Kidney capillary endothelial cell (primary cell): Measurements from ENCODE around the gene HOMER2.

ENCODE experiments used
- DNase-seq: peaks from one replicate; pipeline ENCODE4 v3.0.0-alpha.2; 2018; ENCODE audit warnings: low spot score

The HOMER2 gene

DNA sequence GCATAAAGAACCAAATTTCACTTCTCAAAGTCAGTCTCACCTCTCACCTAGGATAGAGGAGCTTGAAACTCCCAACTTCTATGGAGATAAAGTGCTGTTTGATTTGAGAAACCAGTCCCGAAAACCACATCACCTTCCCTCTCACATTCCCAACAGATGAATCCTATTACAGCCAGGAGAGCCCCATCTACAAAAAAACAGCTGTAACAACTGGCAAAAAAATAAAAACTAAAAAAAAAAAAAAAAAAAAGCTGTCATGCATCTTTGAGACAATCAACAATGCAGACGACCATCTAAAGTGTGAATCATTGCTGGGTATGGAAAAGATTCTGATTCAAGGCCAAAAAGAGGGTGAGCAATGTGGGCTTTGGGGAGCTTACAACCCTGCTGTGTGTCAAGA, 23.8 kb downstream of the HOMER2 start:
- no peak for DNase-seq

- DNase-seq: no peak
These were observed 28.8 kb downstream of the HOMER2 start for GRCh38 chr15:82923744-82924143.

DNA sequence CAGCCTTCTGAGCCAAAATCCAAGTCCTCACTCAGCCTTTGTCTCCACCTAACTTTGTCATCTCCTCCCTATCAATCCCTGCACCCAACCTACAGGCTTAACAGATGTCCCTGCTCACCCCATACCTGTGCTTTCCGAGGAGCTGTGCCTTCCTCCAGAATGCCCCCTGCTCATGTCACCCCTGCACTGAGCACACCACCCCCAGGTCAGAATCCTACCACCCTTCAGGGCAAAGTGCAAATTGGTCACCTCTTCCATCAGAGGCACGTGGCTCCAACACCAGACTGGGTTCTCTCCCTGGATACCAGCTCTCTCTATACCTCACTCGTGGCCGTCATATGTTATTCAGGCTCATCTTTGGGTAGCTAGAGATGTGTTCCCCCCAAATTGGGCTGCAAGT, 29.8 kb downstream of the HOMER2 start:
- DNase-seq: no peak

GRCh38 chr15:82921939-82922338, 30.6 kb downstream of the HOMER2 start:
- DNase-seq: no peak

DNA sequence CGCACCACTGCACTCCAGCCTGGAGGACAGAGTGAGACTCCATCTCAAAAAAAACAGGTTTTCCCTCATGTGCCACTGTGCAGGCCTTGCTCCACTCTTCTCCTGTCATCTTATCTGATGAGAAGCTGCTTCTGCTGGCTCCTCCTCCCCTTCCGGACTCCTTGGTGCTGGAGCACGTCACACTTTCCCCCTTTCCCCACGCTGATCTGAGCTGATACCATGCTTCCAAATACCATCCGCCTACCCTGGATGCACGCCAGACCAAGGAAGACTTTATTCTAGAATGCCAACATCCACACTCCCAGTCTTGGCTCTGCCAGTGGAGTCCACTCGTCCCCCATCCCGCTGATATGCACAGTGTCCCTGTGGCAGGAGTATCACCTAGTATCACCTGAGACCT, 31.3 kb downstream of the HOMER2 start:
- DNase-seq: no peak

DNA sequence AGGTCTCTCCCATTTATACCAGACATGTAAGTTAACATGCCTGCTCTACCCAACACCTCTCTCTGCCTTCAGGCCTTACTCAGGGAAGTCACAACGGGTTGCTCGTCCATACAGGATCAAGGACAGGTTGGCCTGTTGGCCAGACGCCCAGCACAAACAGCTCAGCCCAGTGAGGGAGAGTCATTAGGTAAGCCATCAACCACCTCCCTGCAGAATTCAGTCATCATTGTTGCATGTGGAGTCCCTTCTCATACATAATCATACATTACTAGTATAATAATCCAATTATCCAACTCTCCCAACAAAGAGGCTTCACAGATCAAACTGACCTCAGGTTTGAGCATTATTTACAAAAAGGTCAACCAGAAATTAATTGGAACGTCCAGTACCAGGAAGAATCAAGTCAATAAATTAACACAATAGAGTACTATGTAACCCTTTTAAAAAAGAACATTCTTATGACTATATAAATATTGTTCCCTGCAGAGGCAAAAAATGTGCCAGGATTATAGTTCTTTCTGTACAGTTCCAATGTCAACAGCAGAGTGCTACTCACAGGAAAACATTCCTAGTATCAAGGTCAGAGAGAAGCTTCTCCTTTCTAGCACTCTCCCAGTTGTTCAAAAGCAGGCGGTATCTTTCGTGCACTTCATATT, 33.2 kb downstream of the HOMER2 start:
- DNase-seq: no peak

DNA sequence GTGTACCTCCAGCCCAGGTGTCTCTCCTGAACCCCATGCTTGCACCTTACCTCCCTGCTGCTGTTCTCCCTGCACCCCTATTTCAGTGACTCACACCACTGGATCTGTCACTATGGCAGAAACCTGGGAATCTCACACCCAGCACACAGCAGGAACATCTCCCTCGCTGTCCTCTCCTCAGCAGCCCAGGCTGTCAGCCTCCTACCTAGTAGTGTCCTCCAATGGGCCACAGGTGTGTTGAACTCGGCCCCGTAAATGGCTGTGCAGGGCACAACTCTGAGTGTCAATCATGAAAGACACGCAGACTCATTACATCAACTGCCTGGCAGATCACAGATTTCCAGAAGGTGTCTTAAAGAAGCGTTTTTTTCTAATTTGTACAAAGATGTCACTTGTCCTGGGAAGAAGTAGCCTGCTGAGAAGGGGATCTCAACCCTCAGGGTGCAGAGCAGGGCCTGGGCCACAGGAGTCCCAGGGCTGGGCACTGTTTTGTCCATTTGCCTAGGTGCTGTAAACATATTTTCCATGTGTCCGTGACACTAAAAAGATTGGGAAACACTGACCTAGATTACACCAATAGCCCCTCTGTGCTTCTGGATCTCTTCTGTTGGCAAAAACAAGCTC, 33.8 kb downstream of the HOMER2 start:
- DNase-seq: no peak

GRCh38 chr15:82918162-82918561, 34.4 kb downstream of the HOMER2 start:
- no peak for DNase-seq

- no peak for DNase-seq
These were observed 35.3 kb downstream of the HOMER2 start for GRCh38 chr15:82917249-82917648.

- DNase-seq: no peak
These were observed 36.2 kb downstream of the HOMER2 start for GRCh38 chr15:82916161-82916952.

DNA sequence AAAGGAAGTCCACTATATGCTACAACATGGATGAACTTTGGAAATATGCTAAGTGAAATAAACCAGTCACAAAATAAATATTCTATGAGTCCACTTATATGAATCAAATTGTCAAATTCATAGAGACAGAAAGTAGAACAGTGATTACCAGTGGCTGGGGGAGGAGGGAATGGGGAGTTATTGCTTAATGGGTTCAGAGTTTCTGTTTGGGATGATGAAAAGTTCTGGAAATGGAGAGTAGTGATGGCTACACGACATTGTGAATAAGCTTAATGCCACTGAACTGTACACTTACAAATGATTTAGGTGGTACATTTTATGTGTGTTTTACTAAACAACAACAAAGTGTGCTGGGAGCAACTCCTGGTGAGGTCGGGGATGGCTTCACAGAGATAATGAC, 38.1 kb downstream of the HOMER2 start:
- no peak for DNase-seq

- DNase-seq: no peak
These were observed 41.1 kb downstream of the HOMER2 start for GRCh38 chr15:82911458-82911857.

- no peak for DNase-seq
These were observed 41.8 kb downstream of the HOMER2 start for GRCh38 chr15:82910721-82911120.

- DNase-seq: no peak
These were observed 43.3 kb downstream of the HOMER2 start for GRCh38 chr15:82909080-82909815.

- DNase-seq: no peak
These were observed 45.2 kb downstream of the HOMER2 start for GRCh38 chr15:82907350-82907749.

DNA sequence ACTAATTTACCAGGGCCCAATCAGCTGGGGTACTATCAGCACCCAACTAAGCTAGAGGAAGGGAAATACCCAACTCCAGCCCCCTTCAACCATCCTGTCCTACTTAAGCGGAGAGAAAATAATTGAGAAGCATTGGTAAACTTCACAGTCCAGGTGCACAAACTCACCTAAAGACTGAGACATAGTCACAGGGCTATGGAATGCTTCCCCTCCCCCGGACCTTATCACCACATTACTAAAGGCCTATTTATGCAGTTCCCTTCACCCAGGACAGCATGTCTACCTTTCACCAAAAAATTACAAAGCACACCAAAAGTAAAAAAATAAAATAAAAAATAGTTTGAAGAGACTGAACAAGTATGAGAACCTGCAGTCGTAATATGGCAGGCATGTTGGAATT, 47.9 kb downstream of the HOMER2 start:
- DNase-seq: no peak

- no peak for DNase-seq
These were observed 49.0 kb downstream of the HOMER2 start for GRCh38 chr15:82903511-82903910.

DNA sequence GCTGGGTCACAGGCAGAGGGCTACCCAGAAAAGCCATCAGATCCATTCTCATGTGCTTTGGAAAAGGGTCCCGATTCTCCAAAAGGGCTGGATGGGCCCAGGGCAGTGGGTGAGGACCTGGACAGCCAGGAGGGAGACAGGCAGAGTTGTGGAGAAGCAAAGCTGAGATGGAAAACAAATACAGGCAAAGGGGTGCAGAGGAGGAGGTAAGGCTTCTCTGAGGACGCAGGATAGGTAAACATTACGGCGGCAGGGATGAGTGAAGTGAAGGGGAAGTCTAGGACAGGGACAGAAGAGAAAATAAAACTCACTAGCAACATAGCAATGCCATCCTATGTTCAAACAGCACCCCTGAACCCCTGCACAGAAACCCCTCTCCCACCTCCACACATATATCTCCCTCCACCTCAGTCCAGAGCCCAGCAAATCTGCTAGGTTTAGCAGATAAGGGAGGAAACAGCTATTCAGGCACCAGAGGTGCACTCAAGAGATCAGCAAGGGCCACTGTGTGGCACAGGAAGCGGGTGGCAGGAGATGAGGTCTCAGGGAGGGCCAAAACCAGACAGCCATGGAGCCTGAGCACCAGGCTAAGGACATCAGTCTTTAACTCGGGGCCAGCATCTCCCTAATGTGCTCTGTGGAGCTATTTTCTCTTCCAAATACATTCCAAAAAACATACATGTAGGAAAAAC, 51.3 kb downstream of the HOMER2 start:
- no peak for DNase-seq

DNA sequence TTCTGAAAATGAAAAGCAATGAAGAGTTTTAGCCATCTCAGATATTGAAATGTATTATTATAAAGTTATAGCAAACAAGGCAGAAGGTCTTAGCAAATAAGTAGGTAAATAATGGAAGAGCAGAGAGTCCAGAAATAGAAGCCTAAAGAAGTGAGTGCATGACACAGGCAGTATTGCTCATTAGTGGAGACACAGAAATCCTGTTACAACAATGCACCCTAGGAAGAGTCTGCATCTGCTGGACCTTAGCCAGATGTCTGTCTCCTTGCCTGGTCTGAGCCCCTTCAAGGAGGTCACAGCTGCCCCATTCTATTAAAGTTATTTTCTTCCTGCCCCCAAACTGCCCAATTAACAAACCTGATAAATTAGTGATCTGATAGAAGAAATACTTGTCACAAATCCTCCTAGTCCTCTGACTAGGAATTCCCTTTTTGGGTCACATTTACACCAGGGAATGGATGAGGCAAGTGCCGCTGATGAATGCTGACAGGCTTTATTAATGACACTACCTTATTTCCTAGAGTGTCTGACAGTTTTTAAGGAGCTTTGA, 51.9 kb downstream of the HOMER2 start:
- DNase-seq: peak; percentile 3

- no peak for DNase-seq
These were observed 53.6 kb downstream of the HOMER2 start for GRCh38 chr15:82898961-82899360.

- no peak for DNase-seq
These were observed 56.5 kb downstream of the HOMER2 start for GRCh38 chr15:82895983-82896382.
